ENCODE measurements around the gene RPL10. TPM values are rescaled to one million over a fixed set of nuclear protein-coding genes. Genes with fewer than 3 reads are reported as not detected.

The RPL10 gene
- total RNA-seq, 1 donor from 2014 or later = 5,736 TPM

- no peak for DNase-seq (ENCODE audit: low read depth)
- no peak for TF ChIP-seq CTCF (conservative IDR thresholded peaks at IDR 0.05; ENCODE audit: low read depth, low read length)
- no peak overlapping the region for H3K4me3 ChIP-seq (ENCODE audit: low read depth, low read length)
Measured at GRCh38 chrX:154419688-154420401, 21.7 kb downstream of the RPL10 start.

- H3K4me3 ChIP-seq (ENCODE audit: low read depth, low read length) = no peak overlapping the region
- TF ChIP-seq CTCF (conservative IDR thresholded peaks at IDR 0.05; ENCODE audit: low read depth, low read length) = no peak
- DNase-seq (ENCODE audit: low read depth) = no peak
Measured at GRCh38 chrX:154420402-154420756, 22.2 kb downstream of the RPL10 start.

- no peak overlapping the region for H3K4me3 ChIP-seq (ENCODE audit: low read depth, low read length)
- no peak for TF ChIP-seq CTCF (conservative IDR thresholded peaks at IDR 0.05; ENCODE audit: low read depth, low read length)
- DNase-seq (ENCODE audit: low read depth) = no peak
Measured at GRCh38 chrX:154426916-154427770, 29.0 kb downstream of the RPL10 start.

GRCh38 chrX:154428176-154429171, 30.3 kb downstream of the RPL10 start, which contains the start of gene ATP6AP1:
TSS of gene ATP6AP1 (plus strand) at chrX:154428677. CDS start at chrX:154428693, 16 bp downstream.
- peak within 1 kb of the TSS; percentile 71 for H3K4me3 ChIP-seq (ENCODE audit: low read depth, low read length)
- DNase-seq (ENCODE audit: low read depth) = peak; percentile 15
- TF ChIP-seq CTCF (conservative IDR thresholded peaks at IDR 0.05; ENCODE audit: low read depth, low read length) = no peak

GRCh38 chrX:154429711-154430110, 31.5 kb downstream of the RPL10 start:
- TF ChIP-seq CTCF (conservative IDR thresholded peaks at IDR 0.05; ENCODE audit: low read depth, low read length) = no peak
- H3K4me3 ChIP-seq (ENCODE audit: low read depth, low read length) = peak overlapping the region; percentile 71
- DNase-seq (ENCODE audit: low read depth) = no peak

GRCh38 chrX:154430479-154430878, 32.3 kb downstream of the RPL10 start:
- no peak for DNase-seq (ENCODE audit: low read depth)
- no peak overlapping the region for H3K4me3 ChIP-seq (ENCODE audit: low read depth, low read length)
- TF ChIP-seq CTCF (conservative IDR thresholded peaks at IDR 0.05; ENCODE audit: low read depth, low read length) = no peak

All from epithelial cell of proximal tubule (primary cell).